Measurements from ENCODE around the gene ITGAV. TPM values are rescaled to one million over a fixed set of nuclear protein-coding genes. Genes with fewer than 3 reads are reported as not detected.

Gene ITGAV
- total RNA-seq, 1 donor from 2014 or later, result 251 TPM

DNA sequence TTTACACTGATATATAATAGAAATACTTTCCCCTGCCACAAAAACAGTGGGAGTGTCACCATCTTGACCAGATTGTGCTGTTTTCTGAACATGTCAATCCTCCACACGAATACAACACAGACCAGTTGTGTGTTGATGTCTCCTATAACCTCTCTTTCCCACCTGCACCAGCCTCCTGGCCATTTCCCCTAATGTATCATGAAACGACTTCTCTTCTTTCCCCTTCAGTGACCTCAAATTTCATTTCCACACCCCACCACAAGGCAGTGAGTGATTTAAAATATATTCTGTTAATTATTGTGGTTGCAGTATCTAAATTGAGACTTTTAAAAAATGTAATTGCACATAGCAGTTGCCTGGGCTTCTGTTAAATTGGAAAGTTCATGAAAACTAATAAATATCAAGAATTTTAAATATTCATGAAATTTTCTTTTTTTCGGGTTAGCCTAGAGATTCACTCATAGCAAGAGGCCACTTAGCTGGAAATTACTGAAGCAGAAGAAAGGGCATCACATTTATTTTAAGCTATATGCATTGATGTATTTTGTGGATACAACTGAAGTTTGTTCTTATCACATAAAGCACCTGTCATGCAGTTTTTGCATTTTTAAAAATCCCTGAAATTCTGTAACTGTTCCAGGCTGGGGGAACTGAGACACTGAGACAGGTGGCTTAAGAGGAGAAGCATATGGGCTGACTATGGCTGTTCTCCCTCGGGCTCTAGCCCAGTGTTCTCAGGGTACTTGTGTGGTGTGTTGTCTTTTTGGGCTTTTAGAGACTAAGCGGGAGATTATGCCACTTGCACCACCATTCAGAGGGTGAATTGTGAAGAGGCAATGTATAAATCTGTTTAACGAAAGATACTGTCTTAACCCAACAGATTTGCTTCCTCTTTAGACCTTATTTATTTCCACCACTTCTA lies 119.9 kb downstream of the ITGAV start:
- TF ChIP-seq, protein P1, sequence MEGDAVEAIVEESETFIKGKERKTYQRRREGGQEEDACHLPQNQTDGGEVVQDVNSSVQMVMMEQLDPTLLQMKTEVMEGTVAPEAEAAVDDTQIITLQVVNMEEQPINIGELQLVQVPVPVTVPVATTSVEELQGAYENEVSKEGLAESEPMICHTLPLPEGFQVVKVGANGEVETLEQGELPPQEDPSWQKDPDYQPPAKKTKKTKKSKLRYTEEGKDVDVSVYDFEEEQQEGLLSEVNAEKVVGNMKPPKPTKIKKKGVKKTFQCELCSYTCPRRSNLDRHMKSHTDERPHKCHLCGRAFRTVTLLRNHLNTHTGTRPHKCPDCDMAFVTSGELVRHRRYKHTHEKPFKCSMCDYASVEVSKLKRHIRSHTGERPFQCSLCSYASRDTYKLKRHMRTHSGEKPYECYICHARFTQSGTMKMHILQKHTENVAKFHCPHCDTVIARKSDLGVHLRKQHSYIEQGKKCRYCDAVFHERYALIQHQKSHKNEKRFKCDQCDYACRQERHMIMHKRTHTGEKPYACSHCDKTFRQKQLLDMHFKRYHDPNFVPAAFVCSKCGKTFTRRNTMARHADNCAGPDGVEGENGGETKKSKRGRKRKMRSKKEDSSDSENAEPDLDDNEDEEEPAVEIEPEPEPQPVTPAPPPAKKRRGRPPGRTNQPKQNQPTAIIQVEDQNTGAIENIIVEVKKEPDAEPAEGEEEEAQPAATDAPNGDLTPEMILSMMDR (IDR thresholded peaks at IDR 0.05; ENCODE audit: insufficient read depth, low read length, poor library complexity, severe bottlenecking), result no peak
- Histone ChIP-seq H3K36me3 (ENCODE audit: control insufficient read depth, insufficient read depth, low read length) (no peaks in the 10 kb centered on the region), H3K4me3 (ENCODE audit: low read depth, low read length) (no peak overlapping the region), H3K27me3 (ENCODE audit: control insufficient read depth, insufficient read depth, low read length) (no peaks in the 10 kb centered on the region)
- DNase-seq (ENCODE audit: low read depth), result no peak

DNA sequence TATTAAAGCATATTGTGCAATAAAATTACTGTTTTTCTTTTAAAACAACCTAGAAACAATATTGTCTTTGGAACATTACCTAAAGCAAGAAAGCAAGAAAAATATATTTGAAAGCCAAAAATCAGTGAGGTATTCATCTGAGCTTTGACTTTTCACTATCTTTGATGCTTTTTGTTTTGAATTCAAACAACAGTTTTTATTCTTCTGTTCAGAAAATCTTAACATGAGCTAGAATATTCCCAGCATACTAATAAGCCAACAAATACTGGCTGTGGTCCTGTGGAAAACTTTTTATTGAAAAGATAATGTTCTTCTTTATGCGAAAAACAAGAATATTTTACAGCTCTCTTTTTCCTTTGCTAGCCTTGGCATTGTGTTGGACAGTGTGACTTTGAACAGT lies 123.8 kb downstream of the ITGAV start:
- H3K27me3 ChIP-seq (ENCODE audit: control insufficient read depth, insufficient read depth, low read length), result no peaks in the 10 kb centered on the region
- DNase-seq (ENCODE audit: low read depth), result no peak
- no peak overlapping the region for H3K4me3 ChIP-seq (ENCODE audit: low read depth, low read length)
- TF ChIP-seq, protein P1 (IDR thresholded peaks at IDR 0.05; ENCODE audit: insufficient read depth, low read length, poor library complexity, severe bottlenecking), result no peak
- no peaks in the 10 kb centered on the region for H3K36me3 ChIP-seq (ENCODE audit: control insufficient read depth, insufficient read depth, low read length)

DNA sequence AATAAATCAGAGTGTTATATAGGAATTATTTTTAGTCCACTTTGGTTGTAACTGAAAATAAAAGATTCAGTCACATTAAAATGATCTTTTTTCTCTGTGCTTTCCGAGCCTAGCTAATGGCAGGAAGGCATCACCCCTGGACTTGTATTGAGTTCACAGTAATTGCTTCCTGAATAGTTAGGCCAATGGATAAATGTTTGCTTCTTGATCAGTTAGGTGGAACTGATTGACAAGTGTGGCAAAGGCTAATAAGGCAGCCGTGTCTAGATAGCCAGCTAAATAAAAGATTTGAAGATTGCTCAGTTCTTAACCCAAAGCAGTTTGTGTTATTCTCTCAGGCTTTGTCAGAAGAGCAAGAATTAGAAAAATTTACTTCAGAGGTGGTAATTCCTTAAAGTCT lies 124.8 kb downstream of the ITGAV start:
- TF ChIP-seq, protein P1 (IDR thresholded peaks at IDR 0.05; ENCODE audit: insufficient read depth, low read length, poor library complexity, severe bottlenecking), result no peak
- H3K36me3 ChIP-seq (ENCODE audit: control insufficient read depth, insufficient read depth, low read length), result no peaks in the 10 kb centered on the region
- DNase-seq (ENCODE audit: low read depth), result no peak
- H3K27me3 ChIP-seq (ENCODE audit: control insufficient read depth, insufficient read depth, low read length), result no peaks in the 10 kb centered on the region
- no peak overlapping the region for H3K4me3 ChIP-seq (ENCODE audit: low read depth, low read length)

DNA sequence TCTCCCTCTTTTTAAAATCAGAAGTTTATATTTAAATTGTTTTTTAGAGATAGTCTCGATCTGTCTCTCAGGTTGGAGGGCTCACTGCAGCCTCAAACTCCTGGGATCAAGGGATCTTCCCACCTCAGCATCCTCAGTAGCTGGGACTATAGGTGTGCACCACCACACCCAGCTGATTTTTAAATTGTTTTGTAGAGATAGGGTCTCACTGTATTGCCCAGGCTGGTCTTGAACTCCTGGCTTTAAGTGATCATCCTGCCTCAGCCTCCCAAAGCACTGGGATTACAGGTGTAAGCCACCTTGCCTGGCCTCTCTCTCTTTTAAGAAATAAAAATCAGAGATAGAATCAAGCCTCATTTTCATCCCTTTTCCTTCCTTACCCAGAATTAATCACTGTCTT lies 126.1 kb downstream of the ITGAV start:
- no peaks in the 10 kb centered on the region for H3K36me3 ChIP-seq (ENCODE audit: control insufficient read depth, insufficient read depth, low read length)
- no peak for DNase-seq (ENCODE audit: low read depth)
- TF ChIP-seq, protein P1 (IDR thresholded peaks at IDR 0.05; ENCODE audit: insufficient read depth, low read length, poor library complexity, severe bottlenecking), result no peak
- no peak overlapping the region for H3K4me3 ChIP-seq (ENCODE audit: low read depth, low read length)
- H3K27me3 ChIP-seq (ENCODE audit: control insufficient read depth, insufficient read depth, low read length), result no peaks in the 10 kb centered on the region

DNA sequence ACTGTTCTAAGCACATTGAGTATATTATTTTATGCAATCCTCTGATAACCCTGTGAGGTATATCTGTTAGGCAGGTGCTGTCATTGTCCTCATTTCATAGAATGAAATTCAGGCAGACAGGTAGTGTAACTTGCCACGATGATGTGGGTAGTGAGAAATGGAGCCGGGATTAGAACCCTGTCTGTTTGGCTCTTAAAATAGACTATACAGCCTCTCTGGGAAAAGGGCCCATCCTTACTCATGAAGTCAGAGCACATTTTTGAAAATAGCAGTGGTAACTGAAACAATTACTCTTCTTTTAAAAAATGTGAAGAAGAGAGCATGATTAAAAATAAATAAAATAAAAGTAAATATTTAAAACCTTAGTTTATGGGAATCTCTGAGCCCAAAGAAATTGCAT lies 127.0 kb downstream of the ITGAV start:
- H3K27me3 ChIP-seq (ENCODE audit: control insufficient read depth, insufficient read depth, low read length), result no peaks in the 10 kb centered on the region
- TF ChIP-seq, protein P1 (IDR thresholded peaks at IDR 0.05; ENCODE audit: insufficient read depth, low read length, poor library complexity, severe bottlenecking), result no peak
- H3K36me3 ChIP-seq (ENCODE audit: control insufficient read depth, insufficient read depth, low read length), result no peaks in the 10 kb centered on the region
- no peak overlapping the region for H3K4me3 ChIP-seq (ENCODE audit: low read depth, low read length)
- DNase-seq (ENCODE audit: low read depth), result no peak
